Activated CD4-positive, alpha-beta T cell treated with anti-CD3 and anti-CD28 coated beads for 36 hours (primary cell): ENCODE measurements around the gene AFAP1. TPM values are rescaled to one million over a fixed set of nuclear protein-coding genes. Genes with fewer than 3 reads are reported as not detected.

Source experiments
- ATAC-seq: fragments of 200-7000 bp; cut with Tn5 transposase; one replicate; pipeline ENCODE4 v1.10.0; 2021; ENCODE audit warnings: mild to moderate bottlenecking, moderate library complexity
- CTCF ChIA-PET: fragments of 350-600 bp; sonication (Branson Sonifier 250); formaldehyde crosslinking; loops from one replicate; lab custom pipeline; 2021; ENCODE audit warnings: antibody characterized with exemption; lab: Charles Lee
- POLR2A ChIA-PET: fragments of 350-600 bp; sonication (Branson Sonifier 250); formaldehyde crosslinking; loops from one replicate; lab custom pipeline; 2021; ENCODE audit warnings: antibody characterized with exemption, inconsistent platforms; lab: Charles Lee
- DNase-seq: peaks from one replicate; pipeline ENCODE4 v3.0.0-alpha.2; 2020
- H3K27ac Mint-ChIP-seq: one replicate; pipeline ENCODE4 v1.8.0; 2021; ENCODE audit warnings: mixed read lengths
- H3K27me3 Mint-ChIP-seq: one replicate; pipeline ENCODE4 v1.8.0; 2021; ENCODE audit warnings: mixed read lengths
- H3K36me3 Mint-ChIP-seq: one replicate; pipeline ENCODE4 v1.8.0; 2021; ENCODE audit warnings: low read depth, mixed read lengths
- H3K4me1 Mint-ChIP-seq: one replicate; pipeline ENCODE4 v1.8.0; 2021; ENCODE audit warnings: mixed read lengths
- H3K4me3 Mint-ChIP-seq: one replicate; pipeline ENCODE4 v1.8.0; 2021; ENCODE audit warnings: mild to moderate bottlenecking, moderate library complexity, mixed read lengths
- H3K9me3 Mint-ChIP-seq: one replicate; pipeline ENCODE4 v1.8.0; 2021; ENCODE audit warnings: low read depth, mixed read lengths
- intact Hi-C, 2 experiments: fragments of 100-400 bp; cut with DNase I in 1 of 2; cut with micrococcal nuclease in 1 of 2; formaldehyde crosslinking; loops; one replicate each; pipeline versions ENCODE4 v1.14.2 to v1.15.1; 2022 to 2024; cut with DNase I, micrococcal nuclease
- total RNA-seq, 2 experiments: library from RNA; stranded (reverse); gene quantifications; one replicate each; pipeline ENCODE4 v1.2.3, GENCODE V29; 2021

Gene AFAP1
- total RNA-seq, 2 experiments from 2014 or later: 27.1 to 27.2 TPM

- DNase-seq (peak; percentile 68), ATAC-seq (peak; percentile 73)
- CTCF ChIA-PET: interaction anchor here (1.5 to 1.8 kb wide), 2 partner anchors 12 to 22 kb away, joined by 3 to 6 read pairs; no protein-coding TSS in a partner anchor
- H3K9me3 Mint-ChIP-seq: no peaks in the 10 kb centered on the region
- no peaks in the 10 kb centered on the region for H3K36me3 Mint-ChIP-seq
- H3K4me1 Mint-ChIP-seq: peaks cover 55% of the 10 kb centered on the region
- H3K27ac Mint-ChIP-seq: peak overlapping the region; percentile 91
- intact Hi-C loops: loop anchor here (1.0 to 5.0 kb wide), 5 partner anchors 12 to 105 kb away; partner anchors contain the start of gene AFAP1 (in 2 of the 2)
- POLR2A ChIA-PET: interaction anchor here (0.6 to 2.0 kb wide), 4 partner anchors 11 to 20 kb away, joined by 3 to 8 read pairs (median 4); partner anchors contain the start of gene AFAP1
- peaks cover 5% of the 10 kb centered on the region for H3K27me3 Mint-ChIP-seq
- peak overlapping the region; percentile 51 for H3K4me3 Mint-ChIP-seq
Observed at GRCh38 chr4:7960017-7960789, 20.5 kb upstream of the AFAP1 start.

GRCh38 chr4:7959078-7959477 lies 19.4 kb upstream of the AFAP1 start:
- ChIA-PET POLR2A (no interaction called here), CTCF (interaction anchor here (0.7 to 1.8 kb wide), 4 partner anchors 11 to 79 kb away, joined by 3 to 6 read pairs (median 3); no protein-coding TSS in a partner anchor)
- no peak overlapping the region for H3K4me3 Mint-ChIP-seq
- DNase-seq (no peak), ATAC-seq (no peak)
- no peaks in the 10 kb centered on the region for H3K36me3 Mint-ChIP-seq
- no peaks in the 10 kb centered on the region for H3K9me3 Mint-ChIP-seq
- intact Hi-C loops: no loop called here
- peaks cover 5% of the 10 kb centered on the region for H3K27me3 Mint-ChIP-seq
- peaks cover 45% of the 10 kb centered on the region for H3K4me1 Mint-ChIP-seq
- peak overlapping the region; percentile 76 for H3K27ac Mint-ChIP-seq

GRCh38 chr4:7956934-7957656 lies 17.4 kb upstream of the AFAP1 start:
- intact Hi-C loops: no loop called here
- Mint-ChIP-seq H3K36me3 (no peaks in the 10 kb centered on the region), H3K27ac (no peak overlapping the region), H3K9me3 (no peaks in the 10 kb centered on the region), H3K27me3 (peaks cover 2% of the 10 kb centered on the region), H3K4me3 (no peak overlapping the region), H3K4me1 (peaks cover 28% of the 10 kb centered on the region)
- CTCF ChIA-PET: interaction anchor here (1.5 kb wide), 1 partner anchor 17 kb away, joined by 4 read pairs; the partner anchor contains the start of gene AFAP1
- ATAC-seq: no peak
- POLR2A ChIA-PET: no interaction called here
- no peak for DNase-seq

- DNase-seq: no peak
- CTCF ChIA-PET: interaction anchor here (0.6 to 1.5 kb wide), 2 partner anchors 16 to 22 kb away, joined by 3 to 4 read pairs; partner anchors contain the start of gene AFAP1
- H3K27ac Mint-ChIP-seq: no peak overlapping the region
- H3K36me3 Mint-ChIP-seq: no peaks in the 10 kb centered on the region
- peaks cover 2% of the 10 kb centered on the region for H3K27me3 Mint-ChIP-seq
- no peak for ATAC-seq
- intact Hi-C loops: no loop called here
- H3K9me3 Mint-ChIP-seq: peaks cover under 1% of the 10 kb centered on the region
- no peak overlapping the region for H3K4me3 Mint-ChIP-seq
- POLR2A ChIA-PET: no interaction called here
- peaks cover 22% of the 10 kb centered on the region for H3K4me1 Mint-ChIP-seq
Observed at GRCh38 chr4:7956270-7956808, 16.7 kb upstream of the AFAP1 start.

- Mint-ChIP-seq H3K9me3 (peaks cover 6% of the 10 kb centered on the region), H3K27me3 (peaks cover 2% of the 10 kb centered on the region), H3K27ac (no peak overlapping the region), H3K4me3 (no peak overlapping the region), H3K4me1 (peaks cover 13% of the 10 kb centered on the region), H3K36me3 (no peaks in the 10 kb centered on the region)
- CTCF ChIA-PET: interaction anchor here (0.7 kb wide), 1 partner anchor 631 kb away, joined by 3 read pairs; no protein-coding TSS in a partner anchor
- no peak for ATAC-seq
- intact Hi-C loops: no loop called here
- no peak for DNase-seq
- POLR2A ChIA-PET: interaction anchor here (0.6 to 1.1 kb wide), 3 partner anchors 18 to 1281 kb away, joined by 3 to 4 read pairs (median 3); no protein-coding TSS in a partner anchor
Observed at GRCh38 chr4:7955393-7955792, 15.7 kb upstream of the AFAP1 start.

- ChIA-PET POLR2A (no interaction called here), CTCF (interaction anchor here (0.7 to 0.8 kb wide), 2 partner anchors 36 to 50 kb away, joined by 3 read pairs; no protein-coding TSS in a partner anchor)
- peaks cover 6% of the 10 kb centered on the region for H3K9me3 Mint-ChIP-seq
- no peak overlapping the region for H3K27ac Mint-ChIP-seq
- H3K4me1 Mint-ChIP-seq: peaks cover 10% of the 10 kb centered on the region
- no peak for ATAC-seq
- H3K27me3 Mint-ChIP-seq: peaks cover 5% of the 10 kb centered on the region
- no peak overlapping the region for H3K4me3 Mint-ChIP-seq
- DNase-seq: no peak
- intact Hi-C loops: no loop called here
- H3K36me3 Mint-ChIP-seq: no peaks in the 10 kb centered on the region
Observed at GRCh38 chr4:7952615-7953014, 13.0 kb upstream of the AFAP1 start.

GRCh38 chr4:7950301-7951092 lies 10.8 kb upstream of the AFAP1 start:
- Mint-ChIP-seq H3K4me1 (peaks cover 10% of the 10 kb centered on the region), H3K27ac (no peak overlapping the region), H3K27me3 (peaks cover 5% of the 10 kb centered on the region), H3K4me3 (no peak overlapping the region), H3K36me3 (no peaks in the 10 kb centered on the region), H3K9me3 (peaks cover 6% of the 10 kb centered on the region)
- DNase-seq: no peak
- no peak for ATAC-seq
- intact Hi-C loops: no loop called here
- CTCF ChIA-PET: no interaction called here
- POLR2A ChIA-PET: no interaction called here

GRCh38 chr4:7949759-7950158 lies 10.1 kb upstream of the AFAP1 start:
- Mint-ChIP-seq H3K4me3 (no peak overlapping the region), H3K27ac (no peak overlapping the region), H3K36me3 (no peaks in the 10 kb centered on the region), H3K4me1 (peaks cover 10% of the 10 kb centered on the region), H3K27me3 (peaks cover 5% of the 10 kb centered on the region), H3K9me3 (peaks cover 6% of the 10 kb centered on the region)
- intact Hi-C loops: no loop called here
- DNase-seq (no peak), ATAC-seq (no peak)
- ChIA-PET CTCF (interaction anchor here (0.8 kb wide), 1 partner anchor 38 kb away, joined by 5 read pairs; no protein-coding TSS in a partner anchor), POLR2A (no interaction called here)

GRCh38 chr4:7947927-7948326 lies 8.3 kb upstream of the AFAP1 start:
- H3K36me3 Mint-ChIP-seq: no peaks in the 10 kb centered on the region
- H3K4me1 Mint-ChIP-seq: peaks cover 10% of the 10 kb centered on the region
- peak overlapping the region; percentile 59 for H3K27ac Mint-ChIP-seq
- ATAC-seq (peak; percentile 91), DNase-seq (peak; percentile 46)
- peaks cover 5% of the 10 kb centered on the region for H3K27me3 Mint-ChIP-seq
- intact Hi-C loops: loop anchor here in 1 of 2 experiments (1.0 kb wide), 1 partner anchor 12 kb away; no protein-coding TSS in a partner anchor
- POLR2A ChIA-PET: interaction anchor here (1.2 kb wide), 1 partner anchor 10 kb away, joined by 4 read pairs; no protein-coding TSS in a partner anchor
- CTCF ChIA-PET: interaction anchor here (1.0 kb wide), 1 partner anchor 12 kb away, joined by 3 read pairs; no protein-coding TSS in a partner anchor
- H3K9me3 Mint-ChIP-seq: peaks cover 6% of the 10 kb centered on the region
- H3K4me3 Mint-ChIP-seq: no peak overlapping the region

GRCh38 chr4:7945709-7946380 lies 6.2 kb upstream of the AFAP1 start:
- no peak overlapping the region for H3K4me3 Mint-ChIP-seq
- no peak for ATAC-seq
- ChIA-PET CTCF (interaction anchor here (0.9 to 1.3 kb wide), 2 partner anchors 41 to 135 kb away, joined by 3 read pairs; no protein-coding TSS in a partner anchor), POLR2A (no interaction called here)
- DNase-seq: no peak
- peaks cover 5% of the 10 kb centered on the region for H3K27me3 Mint-ChIP-seq
- intact Hi-C loops: no loop called here
- H3K4me1 Mint-ChIP-seq: peaks cover 10% of the 10 kb centered on the region
- H3K36me3 Mint-ChIP-seq: no peaks in the 10 kb centered on the region
- H3K27ac Mint-ChIP-seq: no peak overlapping the region
- H3K9me3 Mint-ChIP-seq: peaks cover 3% of the 10 kb centered on the region
